SK-N-SH treated with all-trans-retinoic acid at 6 μM for 48 hours (cell line): ENCODE measurements around the gene IP6K3.

ENCODE experiments used
- ATAC-seq: fragments of 200-7000 bp; cut with Tn5 transposase; 3 replicates; pipeline ENCODE4 v1.9.1; 2020; ENCODE audit warnings: mild to moderate bottlenecking, moderate library complexity
- ARNTL ChIP-seq: fragments of 450-650 bp; formaldehyde crosslinking; IDR thresholded peaks from 2 replicates; pipeline ENCODE4 v1.5.0; 2020; ENCODE audit warnings: low read depth, mild to moderate bottlenecking, moderate library complexity, borderline replicate concordance
- BACH2 ChIP-seq: fragments of 250-450 bp; sonication (Bioruptor Pico); IDR thresholded peaks from 2 replicates; pipeline ENCODE4 v1.9.0; 2021; ENCODE audit warnings: mild to moderate bottlenecking, borderline replicate concordance
- CSDC2 ChIP-seq: fragments of 250-450 bp; sonication (Bioruptor Pico); IDR thresholded peaks from 2 replicates; pipeline ENCODE4 v1.5.0; 2020; ENCODE audit warnings: mild to moderate bottlenecking, moderate library complexity
- ESRRG ChIP-seq: fragments of 250-450 bp; sonication (Bioruptor Pico); IDR thresholded peaks from 2 replicates; pipeline ENCODE4 v1.6.1; 2021; ENCODE audit warnings: mild to moderate bottlenecking
- GLIS3 ChIP-seq: fragments of 250-450 bp; sonication (Bioruptor Pico); IDR thresholded peaks from 2 replicates; pipeline ENCODE4 v1.5.0; 2020; ENCODE audit warnings: mild to moderate bottlenecking, moderate library complexity
- ISL1 ChIP-seq: fragments of 250-450 bp; sonication (Bioruptor Pico); IDR thresholded peaks from 2 replicates; pipeline ENCODE4 v2.1.2; 2022; ENCODE audit warnings: mild to moderate bottlenecking, moderate library complexity
- OSR1 ChIP-seq: fragments of 250-450 bp; sonication (Bioruptor Pico); IDR thresholded peaks from 2 replicates; pipeline ENCODE4 v1.8.0; 2022; ENCODE audit warnings: moderate library complexity, mild to moderate bottlenecking, inconsistent platforms
- PPARA ChIP-seq: fragments of 250-450 bp; sonication (Bioruptor Pico); IDR thresholded peaks from 2 replicates; pipeline ENCODE4 v1.5.0; 2020; ENCODE audit warnings: mild to moderate bottlenecking, borderline replicate concordance
- RARB ChIP-seq: fragments of 250-450 bp; sonication (Bioruptor Pico); IDR thresholded peaks from 2 replicates; pipeline ENCODE4 v1.8.0; 2021; ENCODE audit warnings: mild to moderate bottlenecking, moderate library complexity
- SNAI2 ChIP-seq: fragments of 250-450 bp; sonication (Bioruptor Pico); IDR thresholded peaks from 2 replicates; pipeline ENCODE4 v1.5.0; 2020; ENCODE audit warnings: mild to moderate bottlenecking, moderate library complexity
- TCF4 ChIP-seq: fragments of 250-450 bp; sonication (Bioruptor Pico); IDR thresholded peaks from 2 replicates; pipeline ENCODE4 v1.8.0; 2021; ENCODE audit warnings: mild to moderate bottlenecking, moderate library complexity, borderline replicate concordance
- TOX ChIP-seq: fragments of 250-450 bp; sonication (Bioruptor Pico); IDR thresholded peaks from 2 replicates; pipeline ENCODE4 v1.8.0; 2021; ENCODE audit warnings: mild to moderate bottlenecking, moderate library complexity, borderline replicate concordance
- ZC3H10 ChIP-seq: fragments of 250-450 bp; sonication (Bioruptor Pico); IDR thresholded peaks from 2 replicates; pipeline ENCODE4 v1.5.1; 2021; ENCODE audit warnings: mild to moderate bottlenecking, moderate library complexity
- ZFP3 ChIP-seq: fragments of 250-450 bp; sonication (Bioruptor Pico); IDR thresholded peaks from 2 replicates; pipeline ENCODE4 v1.5.0; 2020; ENCODE audit warnings: mild to moderate bottlenecking, moderate library complexity
- ZFP30 ChIP-seq: fragments of 450-650 bp; formaldehyde crosslinking; IDR thresholded peaks from 2 replicates; pipeline ENCODE4 v1.5.0; 2022; ENCODE audit warnings: mild to moderate bottlenecking, moderate library complexity
- ZNF8 ChIP-seq: fragments of 450-650 bp; formaldehyde crosslinking; IDR thresholded peaks from 2 replicates; pipeline ENCODE4 v1.5.0; 2020; ENCODE audit warnings: mild to moderate bottlenecking, moderate library complexity
- TF ChIP-seq, protein P1 (sequence below): fragments of 250-450 bp; sonication (Bioruptor Pico); IDR thresholded peaks from 2 replicates; pipeline ENCODE4 v1.8.0; 2020; ENCODE audit warnings: mild to moderate bottlenecking, moderate library complexity, borderline replicate concordance
- TF ChIP-seq, protein P2 (sequence below): fragments of 250-450 bp; sonication (Bioruptor Pico); IDR thresholded peaks from 2 replicates; pipeline ENCODE4 v1.8.0; 2021; ENCODE audit warnings: low read depth, mild to moderate bottlenecking, moderate library complexity, borderline replicate concordance
- TF ChIP-seq, protein P3 (sequence below): fragments of 250-450 bp; sonication (Bioruptor Pico); IDR thresholded peaks from 2 replicates; pipeline ENCODE4 v1.5.1; 2020; ENCODE audit warnings: low read depth, mild to moderate bottlenecking, moderate library complexity
- TF ChIP-seq, protein P4 (sequence below): fragments of 250-450 bp; sonication (Bioruptor Pico); IDR thresholded peaks from 2 replicates; pipeline ENCODE4 v1.5.0; 2020; ENCODE audit warnings: mild to moderate bottlenecking, moderate library complexity

IP6K3 gene

GRCh38 chr6:33704215-33705066 is 42.3 kb downstream of the IP6K3 start:
- TF ChIP-seq ARNTL (CRISPR knock-in tag) (no peak), ZFP3 (CRISPR knock-in tag) (no peak), RARB (CRISPR knock-in tag) (no peak), TCF4 (CRISPR knock-in tag) (no peak), PPARA (CRISPR knock-in tag) (no peak), GLIS3 (no peak), ZC3H10 (CRISPR knock-in tag) (no peak), ZFP30 (CRISPR knock-in tag) (no peak)
- TF ChIP-seq, protein P1, sequence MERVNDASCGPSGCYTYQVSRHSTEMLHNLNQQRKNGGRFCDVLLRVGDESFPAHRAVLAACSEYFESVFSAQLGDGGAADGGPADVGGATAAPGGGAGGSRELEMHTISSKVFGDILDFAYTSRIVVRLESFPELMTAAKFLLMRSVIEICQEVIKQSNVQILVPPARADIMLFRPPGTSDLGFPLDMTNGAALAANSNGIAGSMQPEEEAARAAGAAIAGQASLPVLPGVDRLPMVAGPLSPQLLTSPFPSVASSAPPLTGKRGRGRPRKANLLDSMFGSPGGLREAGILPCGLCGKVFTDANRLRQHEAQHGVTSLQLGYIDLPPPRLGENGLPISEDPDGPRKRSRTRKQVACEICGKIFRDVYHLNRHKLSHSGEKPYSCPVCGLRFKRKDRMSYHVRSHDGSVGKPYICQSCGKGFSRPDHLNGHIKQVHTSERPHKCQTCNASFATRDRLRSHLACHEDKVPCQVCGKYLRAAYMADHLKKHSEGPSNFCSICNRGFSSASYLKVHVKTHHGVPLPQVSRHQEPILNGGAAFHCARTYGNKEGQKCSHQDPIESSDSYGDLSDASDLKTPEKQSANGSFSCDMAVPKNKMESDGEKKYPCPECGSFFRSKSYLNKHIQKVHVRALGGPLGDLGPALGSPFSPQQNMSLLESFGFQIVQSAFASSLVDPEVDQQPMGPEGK (CRISPR knock-in tag), result no peak
- no peak for ATAC-seq

- ATAC-seq, result peak; percentile 94
- no peak for TF ChIP-seq ZFP3 (CRISPR knock-in tag)
- TF ChIP-seq, protein P2, sequence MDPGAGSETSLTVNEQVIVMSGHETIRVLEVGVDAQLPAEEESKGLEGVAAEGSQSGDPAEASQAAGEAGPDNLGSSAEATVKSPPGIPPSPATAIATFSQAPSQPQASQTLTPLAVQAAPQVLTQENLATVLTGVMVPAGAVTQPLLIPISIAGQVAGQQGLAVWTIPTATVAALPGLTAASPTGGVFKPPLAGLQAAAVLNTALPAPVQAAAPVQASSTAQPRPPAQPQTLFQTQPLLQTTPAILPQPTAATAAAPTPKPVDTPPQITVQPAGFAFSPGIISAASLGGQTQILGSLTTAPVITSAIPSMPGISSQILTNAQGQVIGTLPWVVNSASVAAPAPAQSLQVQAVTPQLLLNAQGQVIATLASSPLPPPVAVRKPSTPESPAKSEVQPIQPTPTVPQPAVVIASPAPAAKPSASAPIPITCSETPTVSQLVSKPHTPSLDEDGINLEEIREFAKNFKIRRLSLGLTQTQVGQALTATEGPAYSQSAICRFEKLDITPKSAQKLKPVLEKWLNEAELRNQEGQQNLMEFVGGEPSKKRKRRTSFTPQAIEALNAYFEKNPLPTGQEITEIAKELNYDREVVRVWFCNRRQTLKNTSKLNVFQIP (CRISPR knock-in tag), result no peak
- TF ChIP-seq ARNTL (CRISPR knock-in tag), result no peak
- no peak for TF ChIP-seq SNAI2
- TF ChIP-seq PPARA (CRISPR knock-in tag), result no peak
- no peak for TF ChIP-seq ZNF8 (CRISPR knock-in tag)
- TF ChIP-seq ZC3H10 (CRISPR knock-in tag), result no peak
- TF ChIP-seq BACH2 (CRISPR knock-in tag), result no peak
These were observed 44.2 kb downstream of the IP6K3 start for GRCh38 chr6:33702345-33702977.

- no peak for TF ChIP-seq RARB (CRISPR knock-in tag)
- no peak for TF ChIP-seq ESRRG (CRISPR knock-in tag)
- TF ChIP-seq, protein P3, sequence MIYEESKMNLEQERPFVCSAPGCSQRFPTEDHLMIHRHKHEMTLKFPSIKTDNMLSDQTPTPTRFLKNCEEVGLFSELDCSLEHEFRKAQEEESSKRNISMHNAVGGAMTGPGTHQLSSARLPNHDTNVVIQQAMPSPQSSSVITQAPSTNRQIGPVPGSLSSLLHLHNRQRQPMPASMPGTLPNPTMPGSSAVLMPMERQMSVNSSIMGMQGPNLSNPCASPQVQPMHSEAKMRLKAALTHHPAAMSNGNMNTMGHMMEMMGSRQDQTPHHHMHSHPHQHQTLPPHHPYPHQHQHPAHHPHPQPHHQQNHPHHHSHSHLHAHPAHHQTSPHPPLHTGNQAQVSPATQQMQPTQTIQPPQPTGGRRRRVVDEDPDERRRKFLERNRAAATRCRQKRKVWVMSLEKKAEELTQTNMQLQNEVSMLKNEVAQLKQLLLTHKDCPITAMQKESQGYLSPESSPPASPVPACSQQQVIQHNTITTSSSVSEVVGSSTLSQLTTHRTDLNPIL, result no peak
- no peak for TF ChIP-seq SNAI2
- TF ChIP-seq OSR1 (CRISPR knock-in tag), result no peak
- TF ChIP-seq ISL1, result no peak
- TF ChIP-seq, protein P4, sequence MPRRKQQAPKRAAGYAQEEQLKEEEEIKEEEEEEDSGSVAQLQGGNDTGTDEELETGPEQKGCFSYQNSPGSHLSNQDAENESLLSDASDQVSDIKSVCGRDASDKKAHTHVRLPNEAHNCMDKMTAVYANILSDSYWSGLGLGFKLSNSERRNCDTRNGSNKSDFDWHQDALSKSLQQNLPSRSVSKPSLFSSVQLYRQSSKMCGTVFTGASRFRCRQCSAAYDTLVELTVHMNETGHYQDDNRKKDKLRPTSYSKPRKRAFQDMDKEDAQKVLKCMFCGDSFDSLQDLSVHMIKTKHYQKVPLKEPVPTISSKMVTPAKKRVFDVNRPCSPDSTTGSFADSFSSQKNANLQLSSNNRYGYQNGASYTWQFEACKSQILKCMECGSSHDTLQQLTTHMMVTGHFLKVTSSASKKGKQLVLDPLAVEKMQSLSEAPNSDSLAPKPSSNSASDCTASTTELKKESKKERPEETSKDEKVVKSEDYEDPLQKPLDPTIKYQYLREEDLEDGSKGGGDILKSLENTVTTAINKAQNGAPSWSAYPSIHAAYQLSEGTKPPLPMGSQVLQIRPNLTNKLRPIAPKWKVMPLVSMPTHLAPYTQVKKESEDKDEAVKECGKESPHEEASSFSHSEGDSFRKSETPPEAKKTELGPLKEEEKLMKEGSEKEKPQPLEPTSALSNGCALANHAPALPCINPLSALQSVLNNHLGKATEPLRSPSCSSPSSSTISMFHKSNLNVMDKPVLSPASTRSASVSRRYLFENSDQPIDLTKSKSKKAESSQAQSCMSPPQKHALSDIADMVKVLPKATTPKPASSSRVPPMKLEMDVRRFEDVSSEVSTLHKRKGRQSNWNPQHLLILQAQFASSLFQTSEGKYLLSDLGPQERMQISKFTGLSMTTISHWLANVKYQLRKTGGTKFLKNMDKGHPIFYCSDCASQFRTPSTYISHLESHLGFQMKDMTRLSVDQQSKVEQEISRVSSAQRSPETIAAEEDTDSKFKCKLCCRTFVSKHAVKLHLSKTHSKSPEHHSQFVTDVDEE (CRISPR knock-in tag), result no peak
- TF ChIP-seq, protein P1 (CRISPR knock-in tag), result no peak
- no peak for TF ChIP-seq CSDC2 (CRISPR knock-in tag)
- no peak for TF ChIP-seq ZC3H10 (CRISPR knock-in tag)
- TF ChIP-seq TOX (CRISPR knock-in tag), result no peak
- no peak for TF ChIP-seq ZFP3 (CRISPR knock-in tag)
- TF ChIP-seq, protein P2 (CRISPR knock-in tag), result no peak
- no peak for TF ChIP-seq BACH2 (CRISPR knock-in tag)
- TF ChIP-seq ARNTL (CRISPR knock-in tag), result no peak
- ATAC-seq, result peak; percentile 81
These were observed 46.2 kb downstream of the IP6K3 start for GRCh38 chr6:33700391-33701050.
